Chondrocyte (in vitro differentiated cells): ENCODE results near the gene KIF17. TPM values are rescaled to one million over a fixed set of nuclear protein-coding genes. Genes with fewer than 3 reads are reported as not detected.
"Not testable (repeated sequence)": the region's sequence is repeated elsewhere in the genome, so short reads cannot be mapped to it uniquely, and the experiment has no call there.

Experiments
- DNase-seq: peaks from one replicate; pipeline ENCODE4 v3.0.0; 2021; ENCODE audit warnings: mixed read lengths, low spot score
- H3K27ac Mint-ChIP-seq: one replicate; pipeline ENCODE4 v1.8.0; 2021; ENCODE audit warnings: mild to moderate bottlenecking, moderate library complexity, mixed read lengths; ENCODE audit not compliant: unreplicated experiment
- H3K27me3 Mint-ChIP-seq: 2 replicates; pipeline ENCODE4 v1.8.0; 2021; ENCODE audit warnings: low read depth, mixed read lengths
- H3K36me3 Mint-ChIP-seq: 2 replicates; pipeline ENCODE4 v1.8.0; 2021; ENCODE audit warnings: low read depth, mixed read lengths
- H3K4me1 Mint-ChIP-seq: 2 replicates; pipeline ENCODE4 v1.8.0; 2021; ENCODE audit warnings: low read depth, mild to moderate bottlenecking, mixed read lengths
- H3K4me3 Mint-ChIP-seq: one replicate; pipeline ENCODE4 v1.8.0; 2021; ENCODE audit warnings: mild to moderate bottlenecking, moderate library complexity, mixed read lengths; ENCODE audit not compliant: unreplicated experiment
- H3K9me3 Mint-ChIP-seq: 2 replicates; pipeline ENCODE4 v1.8.0; 2021; ENCODE audit warnings: low read depth, mixed read lengths
- total RNA-seq: library from RNA; stranded (reverse); gene quantifications from 3 replicates; pipeline ENCODE4 v1.2.1, GENCODE V29; 2021
- TF ChIP-seq, protein P1 (sequence below): fragments of 200-600 bp; sonication (generic); IDR thresholded peaks from 2 replicates; pipeline ENCODE4 v1.5.0; 2021; ENCODE audit warnings: antibody characterized with exemption, mild to moderate bottlenecking, moderate library complexity

The KIF17 gene
- total RNA-seq, 1 donor from 2014 or later = 0.95 TPM

DNA sequence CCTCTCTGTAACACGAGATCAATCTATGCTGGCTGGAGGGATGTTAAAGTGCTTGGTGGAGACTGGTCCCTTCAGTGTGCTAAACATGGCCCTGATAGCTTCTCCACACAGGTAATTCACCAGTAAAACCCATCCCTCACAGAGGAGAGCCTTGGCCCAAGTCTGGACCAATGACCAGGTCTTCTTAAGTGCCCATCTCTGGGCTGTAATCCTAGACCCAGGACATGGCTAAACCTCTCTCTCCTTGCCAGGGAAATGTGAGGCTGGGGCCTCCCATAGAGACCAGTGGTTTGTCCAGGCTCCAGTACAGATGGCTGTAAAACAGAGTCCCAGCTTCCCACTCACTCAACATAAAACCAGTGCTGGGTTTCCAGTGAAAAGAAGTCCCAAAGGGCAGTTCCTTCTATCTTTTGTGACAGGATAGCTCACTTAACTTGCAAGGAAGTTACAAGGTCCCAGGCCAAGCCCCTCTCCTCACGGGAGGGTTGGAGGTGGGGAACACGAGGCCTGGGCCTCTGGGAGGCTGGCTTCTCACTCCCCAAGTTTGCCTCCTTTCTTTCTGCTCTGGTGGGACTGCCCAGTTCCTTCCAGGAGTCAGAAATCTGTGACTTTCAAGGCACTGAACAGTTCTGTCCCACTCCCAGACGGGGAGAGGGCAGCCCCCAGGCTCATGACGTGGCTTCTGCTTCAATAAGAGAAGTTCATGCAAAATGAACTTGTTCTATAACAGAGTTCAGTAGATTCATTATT, 2.2 kb upstream of the KIF17 start:
- H3K4me1 Mint-ChIP-seq = peaks cover 6% of the 10 kb centered on the region
- DNase-seq = peak; percentile 37
- no peaks in the 10 kb centered on the region for H3K36me3 Mint-ChIP-seq
- TF ChIP-seq, protein P1, sequence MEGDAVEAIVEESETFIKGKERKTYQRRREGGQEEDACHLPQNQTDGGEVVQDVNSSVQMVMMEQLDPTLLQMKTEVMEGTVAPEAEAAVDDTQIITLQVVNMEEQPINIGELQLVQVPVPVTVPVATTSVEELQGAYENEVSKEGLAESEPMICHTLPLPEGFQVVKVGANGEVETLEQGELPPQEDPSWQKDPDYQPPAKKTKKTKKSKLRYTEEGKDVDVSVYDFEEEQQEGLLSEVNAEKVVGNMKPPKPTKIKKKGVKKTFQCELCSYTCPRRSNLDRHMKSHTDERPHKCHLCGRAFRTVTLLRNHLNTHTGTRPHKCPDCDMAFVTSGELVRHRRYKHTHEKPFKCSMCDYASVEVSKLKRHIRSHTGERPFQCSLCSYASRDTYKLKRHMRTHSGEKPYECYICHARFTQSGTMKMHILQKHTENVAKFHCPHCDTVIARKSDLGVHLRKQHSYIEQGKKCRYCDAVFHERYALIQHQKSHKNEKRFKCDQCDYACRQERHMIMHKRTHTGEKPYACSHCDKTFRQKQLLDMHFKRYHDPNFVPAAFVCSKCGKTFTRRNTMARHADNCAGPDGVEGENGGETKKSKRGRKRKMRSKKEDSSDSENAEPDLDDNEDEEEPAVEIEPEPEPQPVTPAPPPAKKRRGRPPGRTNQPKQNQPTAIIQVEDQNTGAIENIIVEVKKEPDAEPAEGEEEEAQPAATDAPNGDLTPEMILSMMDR = no peak
- H3K27me3 Mint-ChIP-seq = peaks cover 3% of the 10 kb centered on the region
- H3K27ac Mint-ChIP-seq = no peak overlapping the region
- no peaks in the 10 kb centered on the region for H3K9me3 Mint-ChIP-seq
- H3K4me3 Mint-ChIP-seq = no peak overlapping the region

GRCh38 chr1:20719261-20719660, 1.5 kb upstream of the KIF17 start:
- Mint-ChIP-seq H3K4me1 (peaks cover 6% of the 10 kb centered on the region), H3K27ac (no peak overlapping the region), H3K9me3 (no peaks in the 10 kb centered on the region), H3K27me3 (peaks cover 3% of the 10 kb centered on the region), H3K4me3 (no peak overlapping the region), H3K36me3 (no peaks in the 10 kb centered on the region)
- TF ChIP-seq, protein P1 = no peak
- peak; percentile 27 for DNase-seq

DNA sequence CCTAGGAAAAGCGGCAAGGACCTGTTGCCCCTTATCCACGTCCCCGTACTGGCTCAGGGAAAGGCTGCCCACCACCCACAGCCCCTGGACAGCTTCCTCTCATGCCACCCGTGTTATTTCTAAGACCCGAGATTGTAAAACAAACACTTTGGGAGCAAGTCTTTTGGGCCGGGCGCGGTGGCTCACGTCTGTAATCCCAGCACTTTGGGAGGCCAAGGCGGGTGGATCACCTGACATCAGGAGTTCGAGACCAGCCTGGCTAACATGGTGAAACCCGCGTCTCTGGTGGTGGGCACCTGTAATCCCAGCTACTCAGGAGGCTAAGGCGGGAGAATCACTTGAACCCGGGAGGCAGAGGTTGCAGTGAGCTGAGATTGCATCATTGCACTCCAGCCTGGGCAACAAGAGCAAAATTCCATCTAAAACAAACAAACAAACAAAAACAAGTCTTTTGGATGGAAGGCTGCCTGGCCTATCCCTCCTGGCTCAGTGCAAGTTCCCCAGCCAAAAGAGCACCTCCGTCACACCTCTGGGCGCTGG, 606 bp upstream of the KIF17 start:
- H3K27me3 Mint-ChIP-seq, H3K9me3 Mint-ChIP-seq, H3K4me1 Mint-ChIP-seq, H3K36me3 Mint-ChIP-seq, H3K27ac Mint-ChIP-seq: not testable (repeated sequence)
- peak; percentile 24 for DNase-seq
- H3K4me3 Mint-ChIP-seq = peak overlapping the region; percentile 68

GRCh38 chr1:20716232-20716631, 1.6 kb downstream of the KIF17 start:
- Mint-ChIP-seq H3K27me3 (peaks cover 3% of the 10 kb centered on the region), H3K4me1 (peaks cover 6% of the 10 kb centered on the region), H3K27ac (no peak overlapping the region), H3K9me3 (no peaks in the 10 kb centered on the region), H3K36me3 (no peaks in the 10 kb centered on the region), H3K4me3 (peak overlapping the region; percentile 50)
- no peak for DNase-seq
- TF ChIP-seq, protein P1 = no peak

GRCh38 chr1:20715406-20715805, 2.4 kb downstream of the KIF17 start:
- DNase-seq = no peak
- Mint-ChIP-seq H3K4me3 (no peak overlapping the region), H3K27me3 (peaks cover 3% of the 10 kb centered on the region), H3K9me3 (no peaks in the 10 kb centered on the region), H3K36me3 (no peaks in the 10 kb centered on the region), H3K4me1 (peaks cover 6% of the 10 kb centered on the region), H3K27ac (no peak overlapping the region)
- TF ChIP-seq, protein P1 = no peak

- Mint-ChIP-seq H3K4me3 (no peak overlapping the region), H3K36me3 (no peaks in the 10 kb centered on the region)
Observed at GRCh38 chr1:20713440-20713839, 4.4 kb downstream of the KIF17 start.

More at GRCh38 chr1:20713440-20713839, 4.4 kb downstream of the KIF17 start:
- DNase-seq = no peak
- Mint-ChIP-seq H3K9me3 (no peaks in the 10 kb centered on the region), H3K27ac (no peak overlapping the region), H3K27me3 (peaks cover 3% of the 10 kb centered on the region), H3K4me1 (peaks cover 6% of the 10 kb centered on the region)
- TF ChIP-seq, protein P1 = no peak
